ENCODE results near the gene BMPR2. TPM values are rescaled to one million over a fixed set of nuclear protein-coding genes. Genes with fewer than 3 reads are reported as not detected.
A peak's percentile ranks its signal among the peaks of the same experiment; 100 is the strongest.
"Not testable (repeated sequence)": the region's sequence is repeated elsewhere in the genome, so short reads cannot be mapped to it uniquely, and the experiment has no call there.

BMPR2 gene
- total and polyA plus RNA-seq, 2 experiments from 2014 or later: 12.7 to 24.9 TPM

GRCh38 chr2:202491514-202491913 is 115.4 kb downstream of the BMPR2 start:
- no peaks in the 10 kb centered on the region for H3K27me3 ChIP-seq
- no peaks in the 10 kb centered on the region for H3K9me3 ChIP-seq (ENCODE audit: low read depth)
- H3K36me3 ChIP-seq: peaks cover 8% of the 10 kb centered on the region
- no peak for DNase-seq (ENCODE audit: low read depth in 1 of 2, low spot score in 1 of 2)
- H3K4me3 ChIP-seq: no peak overlapping the region
- H3K27ac ChIP-seq: no peak overlapping the region
- H3K4me1 ChIP-seq (ENCODE audit: low read depth): peaks cover 12% of the 10 kb centered on the region
- TF ChIP-seq, protein P1, sequence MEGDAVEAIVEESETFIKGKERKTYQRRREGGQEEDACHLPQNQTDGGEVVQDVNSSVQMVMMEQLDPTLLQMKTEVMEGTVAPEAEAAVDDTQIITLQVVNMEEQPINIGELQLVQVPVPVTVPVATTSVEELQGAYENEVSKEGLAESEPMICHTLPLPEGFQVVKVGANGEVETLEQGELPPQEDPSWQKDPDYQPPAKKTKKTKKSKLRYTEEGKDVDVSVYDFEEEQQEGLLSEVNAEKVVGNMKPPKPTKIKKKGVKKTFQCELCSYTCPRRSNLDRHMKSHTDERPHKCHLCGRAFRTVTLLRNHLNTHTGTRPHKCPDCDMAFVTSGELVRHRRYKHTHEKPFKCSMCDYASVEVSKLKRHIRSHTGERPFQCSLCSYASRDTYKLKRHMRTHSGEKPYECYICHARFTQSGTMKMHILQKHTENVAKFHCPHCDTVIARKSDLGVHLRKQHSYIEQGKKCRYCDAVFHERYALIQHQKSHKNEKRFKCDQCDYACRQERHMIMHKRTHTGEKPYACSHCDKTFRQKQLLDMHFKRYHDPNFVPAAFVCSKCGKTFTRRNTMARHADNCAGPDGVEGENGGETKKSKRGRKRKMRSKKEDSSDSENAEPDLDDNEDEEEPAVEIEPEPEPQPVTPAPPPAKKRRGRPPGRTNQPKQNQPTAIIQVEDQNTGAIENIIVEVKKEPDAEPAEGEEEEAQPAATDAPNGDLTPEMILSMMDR (IDR thresholded peaks at IDR 0.05; ENCODE audit: low read depth, low read length): no peak

GRCh38 chr2:202494300-202495229 is 118.4 kb downstream of the BMPR2 start:
- H3K27ac ChIP-seq: peak overlapping the region; percentile 40
- H3K9me3 ChIP-seq (ENCODE audit: low read depth): no peaks in the 10 kb centered on the region
- H3K4me3 ChIP-seq: no peak overlapping the region
- peak; percentile 36 to 66 for DNase-seq (ENCODE audit: low read depth in 1 of 2, low spot score in 1 of 2)
- H3K4me1 ChIP-seq (ENCODE audit: low read depth): peaks cover 12% of the 10 kb centered on the region
- H3K27me3 ChIP-seq: no peaks in the 10 kb centered on the region
- peaks cover 4% of the 10 kb centered on the region for H3K36me3 ChIP-seq
- TF ChIP-seq, protein P1 (IDR thresholded peaks at IDR 0.05; ENCODE audit: low read depth, low read length): no peak

DNA sequence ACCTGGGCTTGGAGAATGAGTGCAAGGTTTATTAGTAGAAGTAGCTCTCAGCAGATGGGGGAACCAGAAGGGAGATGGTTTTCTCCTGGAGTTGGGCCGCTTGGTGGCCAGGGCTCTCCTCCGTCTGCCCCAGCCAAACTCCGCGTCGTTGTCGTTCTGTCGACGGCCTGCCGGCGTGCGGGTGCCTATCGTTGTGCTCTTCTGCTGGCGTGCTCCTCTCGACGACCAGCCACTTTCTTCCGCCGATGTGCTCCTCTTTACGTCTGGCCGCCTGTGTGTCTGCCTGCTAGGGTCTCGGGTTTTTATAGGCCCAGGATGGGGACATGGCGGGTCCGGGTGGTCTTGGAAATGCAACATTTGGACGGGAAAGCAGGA is 119.1 kb downstream of the BMPR2 start:
- Histone ChIP-seq H3K27ac (no peak overlapping the region), H3K4me1 (ENCODE audit: low read depth) (peaks cover 12% of the 10 kb centered on the region), H3K27me3 (no peaks in the 10 kb centered on the region), H3K36me3 (peaks cover 1% of the 10 kb centered on the region), H3K9me3 (ENCODE audit: low read depth) (no peaks in the 10 kb centered on the region), H3K4me3 (no peak overlapping the region)
- TF ChIP-seq, protein P1 (IDR thresholded peaks at IDR 0.05; ENCODE audit: low read depth, low read length): no peak
- no peak for DNase-seq (ENCODE audit: low read depth in 1 of 2, low spot score in 1 of 2)

- H3K27me3 ChIP-seq; H3K4me3 ChIP-seq; H3K36me3 ChIP-seq; DNase-seq (ENCODE audit: low read depth in 1 of 2, low spot score in 1 of 2); H3K27ac ChIP-seq; H3K9me3 ChIP-seq (ENCODE audit: low read depth): not testable (repeated sequence)
- peaks cover 12% of the 10 kb centered on the region for H3K4me1 ChIP-seq (ENCODE audit: low read depth)
Observed at GRCh38 chr2:202496835-202497472, 120.8 kb downstream of the BMPR2 start.

DNA sequence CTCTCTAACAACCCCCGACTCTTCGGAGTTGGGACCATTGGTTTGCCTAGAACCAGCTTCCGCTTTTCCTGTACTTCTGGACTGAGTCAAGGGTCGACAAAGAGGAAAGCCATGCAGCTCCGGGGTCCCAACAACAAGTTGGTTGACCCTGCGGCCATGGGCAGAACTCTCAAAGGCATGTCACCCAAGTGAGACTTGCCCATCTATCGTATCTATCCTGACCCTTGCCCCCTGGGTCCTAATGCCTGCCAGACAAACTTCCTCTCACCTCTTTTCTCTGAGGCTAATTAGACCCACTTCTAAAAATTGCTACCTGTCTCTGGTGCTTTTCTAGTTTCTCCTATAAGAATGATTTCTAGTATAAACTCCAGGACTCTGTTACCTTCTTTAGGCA is 121.3 kb downstream of the BMPR2 start:
- not testable (repeated sequence) for DNase-seq (ENCODE audit: low read depth in 1 of 2, low spot score in 1 of 2); H3K36me3 ChIP-seq; H3K4me3 ChIP-seq; H3K27me3 ChIP-seq; H3K9me3 ChIP-seq (ENCODE audit: low read depth); H3K27ac ChIP-seq
- peaks cover 12% of the 10 kb centered on the region for H3K4me1 ChIP-seq (ENCODE audit: low read depth)

DNA sequence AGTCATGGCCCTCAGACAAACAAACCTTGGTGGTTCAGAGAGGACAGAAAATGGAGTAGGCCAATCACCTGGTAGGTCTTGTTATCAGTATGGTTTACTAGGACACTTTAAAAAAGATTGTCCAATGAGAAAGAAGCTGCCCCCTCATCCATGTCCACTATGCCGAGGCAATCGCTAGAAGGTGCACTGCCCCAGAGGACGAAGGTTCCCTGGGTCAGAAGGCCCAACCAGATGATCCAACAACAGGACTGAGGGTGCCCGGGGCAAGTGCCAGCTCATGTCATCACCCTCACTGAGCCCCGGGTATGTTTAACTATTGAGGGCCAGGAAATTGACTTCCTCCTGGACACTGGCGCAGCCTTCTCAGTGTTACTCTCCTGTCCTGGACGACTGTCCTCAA is 123.7 kb downstream of the BMPR2 start:
- not testable (repeated sequence) for H3K4me1 ChIP-seq (ENCODE audit: low read depth); H3K4me3 ChIP-seq

GRCh38 chr2:202503276-202503675 is 127.1 kb downstream of the BMPR2 start:
- not testable (repeated sequence) for H3K9me3 ChIP-seq (ENCODE audit: low read depth); H3K27ac ChIP-seq; H3K36me3 ChIP-seq; H3K4me1 ChIP-seq (ENCODE audit: low read depth); DNase-seq (ENCODE audit: low read depth in 1 of 2, low spot score in 1 of 2); H3K27me3 ChIP-seq; H3K4me3 ChIP-seq

More for the DNA sequence above, 123.7 kb downstream of the BMPR2 start:
- not testable (repeated sequence) for DNase-seq (ENCODE audit: low read depth in 1 of 2, low spot score in 1 of 2); H3K27me3 ChIP-seq; H3K27ac ChIP-seq; H3K36me3 ChIP-seq; H3K9me3 ChIP-seq (ENCODE audit: low read depth)

Data from cardiac muscle cell (in vitro differentiated cells and primary cell).